GM21528 (cell line): ENCODE data around the gene TRABD2B.

Experiments
- ATAC-seq: cut with Tn5 transposase; IDR thresholded peaks from one replicate; pipeline ENCODE4 v1.9.1; 2021; ENCODE audit warnings: mild to moderate bottlenecking, moderate library complexity; ENCODE audit not compliant: unreplicated experiment, low FRiP score

The TRABD2B gene

GRCh38 chr1:47993881-47994625 is 3.1 kb downstream of the TRABD2B start:
- no peak for ATAC-seq

GRCh38 chr1:47993416-47993740 is 3.8 kb downstream of the TRABD2B start:
- ATAC-seq, result no peak

- ATAC-seq, result no peak
Observed at GRCh38 chr1:47992720-47993415, 4.3 kb downstream of the TRABD2B start.

- no peak for ATAC-seq
Observed at GRCh38 chr1:47991673-47992072, 5.5 kb downstream of the TRABD2B start.

GRCh38 chr1:47991187-47991586 is 6.0 kb downstream of the TRABD2B start:
- ATAC-seq, result no peak

- ATAC-seq, result no peak
Observed at GRCh38 chr1:47990286-47990685, 6.9 kb downstream of the TRABD2B start.

- ATAC-seq, result no peak
Observed at GRCh38 chr1:47987601-47988000, 9.6 kb downstream of the TRABD2B start.

GRCh38 chr1:47986761-47987200 is 10.4 kb downstream of the TRABD2B start:
- no peak for ATAC-seq

- ATAC-seq, result no peak
Observed at GRCh38 chr1:47985018-47985417, 12.2 kb downstream of the TRABD2B start.

- no peak for ATAC-seq
Observed at GRCh38 chr1:47984175-47984789, 12.9 kb downstream of the TRABD2B start.

GRCh38 chr1:47983691-47984090 is 13.5 kb downstream of the TRABD2B start:
- ATAC-seq, result no peak

- no peak for ATAC-seq
Observed at GRCh38 chr1:47981667-47982350, 15.4 kb downstream of the TRABD2B start.

- ATAC-seq, result no peak
Observed at GRCh38 chr1:47980501-47980900, 16.7 kb downstream of the TRABD2B start.

- no peak for ATAC-seq
Observed at GRCh38 chr1:47979724-47980123, 17.5 kb downstream of the TRABD2B start.

- ATAC-seq, result no peak
Observed at GRCh38 chr1:47978486-47978885, 18.7 kb downstream of the TRABD2B start.

- no peak for ATAC-seq
Observed at GRCh38 chr1:47976728-47977127, 20.5 kb downstream of the TRABD2B start.

- no peak for ATAC-seq
Observed at GRCh38 chr1:47976267-47976666, 20.9 kb downstream of the TRABD2B start.

- no peak for ATAC-seq
Observed at GRCh38 chr1:47975302-47975921, 21.8 kb downstream of the TRABD2B start.

GRCh38 chr1:47972864-47973432 is 24.2 kb downstream of the TRABD2B start:
- ATAC-seq, result no peak

GRCh38 chr1:47971385-47972160 is 25.6 kb downstream of the TRABD2B start:
- no peak for ATAC-seq
